Endometrium (tissue), 2 donors: ENCODE measurements around the gene TWNK.
A peak's percentile ranks its signal among the peaks of the same experiment; 100 is the strongest.

Experiments used
- FAIRE-seq: peaks from 2 replicates; lab custom pipeline; 2012; peaks lifted over from hg19 to GRCh38; lab: Jason Lieb, UNC
- donor health status: control.
- donor health status: control.

Gene TWNK

GRCh38 chr10:100997360-100998182, 10.2 kb downstream of the TWNK start:
- no peak for FAIRE-seq

- FAIRE-seq = no peak
Observed at GRCh38 chr10:100998183-100998990, 11.0 kb downstream of the TWNK start.

DNA sequence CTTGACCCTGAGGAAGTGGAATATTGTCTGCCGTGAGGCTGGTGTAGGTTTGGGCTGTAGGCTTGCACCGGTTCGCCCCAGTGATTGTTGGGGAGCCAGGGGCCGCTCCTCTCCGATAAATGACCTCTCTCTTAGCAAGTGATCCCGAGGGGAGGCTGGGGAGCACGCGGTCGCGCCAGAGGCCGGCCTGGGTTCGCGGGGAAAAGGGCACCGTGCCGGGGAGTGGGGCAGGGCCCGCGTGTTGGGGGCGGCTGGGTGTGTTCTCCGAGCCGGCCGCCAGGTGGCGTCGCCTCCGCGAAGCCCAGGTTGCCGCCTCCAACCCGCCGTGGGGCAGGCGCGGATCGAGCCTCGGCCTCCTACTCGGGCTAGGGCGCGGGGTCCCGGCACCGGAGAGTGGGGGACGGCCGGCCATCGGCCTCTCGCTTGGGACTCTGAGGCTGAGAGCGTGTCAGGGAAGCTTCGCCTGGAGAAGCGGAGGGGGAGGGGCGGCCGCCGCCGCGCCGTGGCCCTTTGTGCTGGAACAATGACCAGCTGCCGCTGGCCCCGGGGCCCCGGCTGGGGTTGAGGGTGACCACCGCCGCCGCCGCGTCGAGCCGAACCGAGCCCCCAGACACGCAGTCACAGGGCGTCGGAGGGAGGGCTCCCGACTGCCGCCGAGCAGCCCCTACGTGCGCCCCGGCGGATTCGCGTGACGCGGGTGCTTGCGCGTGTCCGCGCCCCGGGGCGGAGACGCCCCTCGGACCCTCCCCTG, 11.8 kb downstream of the TWNK start:
- FAIRE-seq = no peak

DNA sequence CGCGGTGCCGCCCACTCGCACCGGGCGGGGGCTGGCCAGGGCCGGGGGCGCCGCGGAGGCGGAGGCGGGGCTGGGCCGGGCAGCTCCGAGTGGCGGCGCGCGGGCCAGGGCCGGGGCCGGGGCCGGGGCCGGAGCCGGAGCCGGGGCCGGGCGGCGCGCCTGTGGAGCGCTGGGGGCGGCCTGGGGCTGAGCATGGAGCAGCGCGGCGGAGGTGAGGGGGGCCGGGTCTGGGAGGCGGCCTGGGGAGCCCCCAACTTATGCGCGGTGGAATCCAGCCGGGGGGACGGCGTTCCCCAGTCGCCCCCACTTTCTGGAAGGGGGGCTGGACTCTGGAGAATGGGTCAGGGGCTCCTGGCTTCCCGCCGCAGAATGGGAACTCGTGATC, 12.4 kb downstream of the TWNK start, which contains the start of gene LZTS2:
Gene LZTS2, plus strand, starts transcription at position 67 of the 385 bp plus-strand sequence. CDS start 2,731 bp downstream, outside the sequence.
- FAIRE-seq = no peak

DNA sequence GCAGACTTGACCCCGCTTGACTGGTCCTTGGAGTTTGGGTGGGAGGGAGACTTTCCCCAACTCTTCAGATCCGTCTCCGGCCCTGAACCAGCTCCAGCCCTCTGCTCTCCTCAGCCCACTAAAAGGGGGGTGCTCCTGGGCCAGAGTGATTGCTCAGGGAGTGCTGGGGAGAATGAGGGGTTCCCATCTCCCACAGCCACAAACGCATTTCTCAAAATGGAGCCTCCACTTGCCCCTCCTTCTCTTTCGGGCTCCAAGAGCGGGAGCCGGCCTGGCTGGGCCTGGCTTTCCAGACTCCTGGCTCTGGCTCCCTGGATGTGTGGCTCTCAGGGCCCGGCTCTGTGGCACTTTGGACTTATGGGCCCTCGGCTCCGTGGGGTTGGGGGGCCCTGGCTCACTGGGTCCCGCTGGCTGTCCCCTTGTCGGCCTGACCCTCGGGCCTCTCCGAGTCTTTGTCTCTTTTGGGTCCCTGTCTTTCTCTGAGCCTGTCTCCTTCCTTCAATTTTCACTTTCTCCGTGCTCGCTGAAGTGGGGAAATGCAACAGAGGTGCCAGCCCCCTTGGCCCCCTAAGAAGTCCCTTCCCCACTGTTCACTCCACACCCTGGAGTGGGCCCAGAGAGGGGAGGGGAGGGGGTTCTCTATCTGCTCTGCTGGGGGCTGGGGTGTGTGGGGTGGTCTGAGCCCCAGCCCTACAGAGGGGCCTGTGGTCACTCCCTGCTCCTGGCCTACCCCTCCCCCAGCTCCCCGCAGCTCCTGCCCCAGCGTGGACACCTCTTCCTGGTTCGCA, 13.0 kb downstream of the TWNK start:
- FAIRE-seq = no peak

DNA sequence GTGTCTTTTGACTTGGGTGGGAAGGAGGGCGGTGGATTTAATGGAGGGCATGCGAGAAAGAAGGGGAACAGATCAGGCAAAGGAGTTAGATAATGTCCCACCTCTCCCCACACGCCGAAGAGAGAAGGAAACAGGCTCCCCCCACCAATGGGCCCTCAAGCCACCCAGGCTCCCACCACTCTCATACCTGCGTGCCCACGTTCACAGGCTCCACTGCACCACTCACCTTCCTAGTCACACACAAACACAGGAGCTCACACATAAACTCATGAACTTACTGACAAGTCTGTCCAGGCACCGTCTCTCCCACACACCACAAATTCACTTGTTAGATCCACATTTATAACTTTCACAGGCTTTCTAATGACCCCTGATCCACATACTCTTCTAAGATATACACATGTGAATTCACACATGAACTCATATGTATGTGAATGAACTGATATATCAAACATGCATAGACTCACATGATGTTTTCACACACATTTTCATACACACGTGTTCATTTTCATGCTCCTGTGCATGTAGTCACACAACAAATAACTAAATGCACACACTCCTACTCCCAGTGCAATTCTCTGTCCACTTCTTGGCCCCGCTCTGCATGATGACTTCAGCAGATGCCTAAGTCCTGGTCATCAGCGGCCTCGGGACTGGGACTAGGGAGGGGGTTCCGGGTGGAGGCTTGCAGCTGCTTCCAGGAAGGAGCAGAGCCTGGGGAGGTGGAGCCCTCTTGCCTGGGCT, 13.7 kb downstream of the TWNK start:
- FAIRE-seq = peak; percentile 66

DNA sequence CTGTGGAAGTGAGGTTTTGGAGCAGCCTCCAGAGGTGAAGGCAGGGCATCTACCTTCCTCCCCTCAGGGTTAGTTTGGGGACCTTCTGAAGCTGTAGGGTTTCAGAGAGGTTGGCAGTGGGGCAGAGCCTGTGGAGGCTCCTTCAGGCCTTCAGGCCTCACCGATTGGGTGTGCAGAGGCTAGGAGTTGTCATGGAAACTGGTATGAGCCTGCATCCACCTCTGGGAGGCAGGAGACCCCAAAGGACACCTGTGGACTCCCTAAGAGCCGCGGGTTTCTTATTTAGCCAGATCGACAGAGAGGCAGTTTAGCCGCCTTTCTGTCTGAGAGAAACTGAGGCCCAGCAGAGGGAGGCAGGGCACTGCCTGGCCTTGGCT, 14.3 kb downstream of the TWNK start:
- no peak for FAIRE-seq

DNA sequence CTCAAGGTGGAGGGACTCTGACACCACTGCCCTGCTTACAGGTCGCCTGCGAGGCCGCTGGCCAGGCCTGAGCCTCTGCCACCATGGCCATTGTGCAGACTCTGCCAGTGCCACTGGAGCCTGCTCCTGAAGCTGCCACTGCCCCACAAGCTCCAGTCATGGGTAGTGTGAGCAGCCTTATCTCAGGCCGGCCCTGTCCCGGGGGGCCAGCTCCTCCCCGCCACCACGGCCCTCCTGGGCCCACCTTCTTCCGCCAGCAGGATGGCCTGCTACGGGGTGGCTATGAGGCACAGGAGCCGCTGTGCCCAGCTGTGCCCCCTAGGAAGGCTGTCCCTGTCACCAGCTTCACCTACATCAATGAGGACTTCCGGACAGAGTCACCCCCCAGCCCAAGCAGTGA, 15.1 kb downstream of the TWNK start:
- no peak for FAIRE-seq

DNA sequence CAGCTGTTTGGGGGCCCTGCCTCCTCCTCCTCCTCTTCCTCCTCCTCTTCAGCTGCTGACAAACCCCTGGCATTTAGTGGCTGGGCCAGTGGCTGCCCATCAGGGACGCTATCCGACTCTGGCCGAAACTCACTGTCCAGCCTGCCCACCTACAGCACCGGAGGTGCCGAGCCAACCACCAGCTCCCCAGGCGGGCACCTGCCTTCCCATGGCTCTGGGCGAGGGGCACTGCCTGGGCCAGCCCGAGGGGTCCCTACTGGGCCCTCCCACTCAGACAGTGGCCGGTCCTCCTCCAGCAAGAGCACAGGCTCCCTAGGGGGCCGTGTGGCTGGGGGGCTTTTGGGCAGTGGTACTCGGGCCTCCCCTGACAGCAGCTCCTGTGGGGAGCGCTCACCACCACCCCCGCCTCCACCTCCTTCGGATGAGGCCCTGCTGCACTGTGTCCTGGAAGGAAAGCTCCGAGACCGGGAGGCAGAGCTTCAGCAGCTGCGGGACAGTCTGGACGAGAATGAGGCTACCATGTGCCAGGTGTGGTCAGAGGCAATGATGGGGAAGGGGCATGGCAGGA, 16.4 kb downstream of the TWNK start:
- no peak for FAIRE-seq

DNA sequence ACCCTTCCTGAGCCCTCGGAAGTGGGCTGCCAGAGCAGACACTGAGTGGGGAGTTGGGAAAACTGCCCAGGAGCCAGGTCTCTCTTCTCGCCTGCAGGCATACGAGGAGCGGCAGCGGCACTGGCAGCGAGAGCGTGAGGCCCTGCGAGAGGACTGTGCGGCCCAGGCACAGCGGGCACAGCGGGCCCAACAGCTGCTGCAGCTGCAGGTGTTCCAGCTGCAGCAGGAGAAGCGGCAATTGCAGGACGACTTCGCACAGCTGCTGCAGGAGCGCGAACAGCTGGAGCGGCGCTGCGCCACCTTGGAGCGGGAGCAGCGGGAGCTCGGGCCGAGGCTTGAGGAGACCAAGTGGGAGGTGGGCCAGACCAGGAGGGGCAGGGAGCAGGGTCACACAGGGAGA, 18.0 kb downstream of the TWNK start:
- FAIRE-seq = no peak

- FAIRE-seq = no peak
Observed at GRCh38 chr10:101005869-101006567, 18.7 kb downstream of the TWNK start.

- FAIRE-seq = no peak
Observed at GRCh38 chr10:101006593-101007098, 19.3 kb downstream of the TWNK start.

DNA sequence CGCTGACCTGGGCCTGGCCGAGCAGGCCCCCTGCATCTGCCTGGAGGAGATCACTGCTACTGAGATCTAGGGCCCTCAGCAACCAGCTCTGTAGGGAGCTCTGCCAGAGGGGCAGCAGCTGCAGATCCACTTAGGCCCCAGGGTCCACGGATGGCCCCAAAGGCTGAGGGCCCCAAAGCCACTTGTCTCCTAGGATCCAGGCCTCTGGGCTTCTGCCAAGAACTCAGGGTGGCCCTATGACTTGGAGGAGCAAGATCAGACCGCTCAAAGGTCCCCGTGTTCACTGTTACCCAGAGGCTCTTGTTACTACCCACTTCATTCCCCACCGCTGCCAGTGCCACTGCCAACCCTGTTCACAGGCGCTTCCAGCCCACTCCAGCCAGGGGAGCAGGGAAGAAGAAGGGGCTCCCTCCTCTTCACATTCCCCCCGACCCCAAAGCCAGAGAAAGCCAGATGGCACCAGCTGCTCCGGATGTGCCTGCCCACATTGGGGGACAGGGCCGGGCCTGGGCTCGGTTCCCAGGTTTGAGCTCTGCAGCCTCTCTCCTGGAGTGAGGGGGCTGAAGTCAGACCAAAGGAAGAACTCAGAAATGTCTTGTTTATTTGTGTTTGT, 19.9 kb downstream of the TWNK start:
- no peak for FAIRE-seq

- no peak for FAIRE-seq
Observed at GRCh38 chr10:101007915-101008822, 20.8 kb downstream of the TWNK start.

DNA sequence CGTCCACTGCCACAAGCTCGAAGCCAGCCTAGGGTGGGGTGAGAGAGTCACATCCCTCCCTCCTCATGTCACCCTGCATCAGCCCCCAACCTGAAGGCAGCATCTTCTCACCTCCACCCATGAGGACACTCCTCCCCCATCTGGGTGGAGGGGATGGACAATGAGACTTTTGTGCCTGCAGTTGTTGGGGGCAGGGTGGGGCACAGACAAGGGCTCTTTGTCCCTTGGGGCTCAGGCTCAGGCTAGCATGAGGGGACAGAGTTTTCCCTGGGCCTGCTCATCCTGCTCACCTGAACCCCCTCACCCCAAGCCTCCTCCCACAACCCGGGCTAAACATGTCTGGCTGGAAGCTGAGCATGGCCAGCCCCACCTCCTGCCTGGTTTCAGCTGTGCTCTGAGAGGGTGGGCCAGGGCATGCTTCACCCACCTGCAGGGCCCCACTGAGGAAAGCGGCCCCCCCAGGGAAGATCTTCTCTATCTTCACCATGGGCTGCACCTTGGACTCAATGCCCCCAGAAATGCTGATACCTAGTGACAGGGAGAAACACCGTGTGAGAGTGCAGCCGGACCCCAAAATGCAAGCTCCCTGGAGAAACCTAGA, 21.6 kb downstream of the TWNK start:
- FAIRE-seq = no peak

- no peak for FAIRE-seq
Observed at GRCh38 chr10:101010329-101010728, 23.0 kb downstream of the TWNK start.

- FAIRE-seq = no peak
Observed at GRCh38 chr10:101011517-101012423, 24.4 kb downstream of the TWNK start.
